Measurements from ENCODE around the gene SSTR3.

The SSTR3 gene

DNA sequence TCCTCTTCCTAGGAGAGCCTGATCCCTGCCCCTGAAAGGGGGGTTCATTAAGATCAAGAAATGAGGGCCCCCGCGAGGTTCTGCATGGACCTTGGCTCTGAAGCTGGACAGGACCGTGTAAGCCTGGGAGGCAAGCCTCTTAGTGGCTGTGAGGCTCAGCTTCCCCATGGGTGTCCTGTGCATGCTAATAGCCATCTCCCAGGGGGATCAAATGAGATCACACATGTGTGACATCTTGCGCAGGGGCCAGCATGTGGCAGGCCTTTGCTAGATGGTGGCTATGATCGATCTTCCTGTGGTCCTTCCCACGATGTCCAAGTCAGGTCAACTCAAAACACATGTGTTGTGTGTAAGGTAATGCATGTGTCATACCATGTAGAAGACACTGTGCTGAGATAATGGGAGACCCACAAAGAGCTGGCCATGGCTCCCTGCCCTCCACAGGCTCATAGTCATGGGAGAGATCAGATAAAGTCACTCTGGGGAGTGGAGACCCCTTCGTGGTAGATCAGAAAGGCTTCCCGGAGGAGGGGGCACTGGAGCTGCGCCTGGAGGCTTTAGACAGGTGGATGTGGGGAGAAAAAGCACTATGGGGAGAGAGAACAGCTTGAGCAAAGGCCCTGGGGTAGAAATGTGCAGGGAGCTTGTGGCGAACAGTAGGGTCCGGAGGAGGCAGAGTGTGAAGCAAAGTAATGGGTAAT, 28.1 kb upstream of the SSTR3 start:
- H3K79me2 ChIP-seq (ENCODE audit: insufficient read depth, low read length), result peaks cover 8% of the 10 kb centered on the region; the same call in 1 of the 2 replicates
- H3K36me3 ChIP-seq (ENCODE audit: insufficient read depth, low read length), result peaks cover 62% of the 10 kb centered on the region
- no peaks in the 10 kb centered on the region for H3K9me3 ChIP-seq (ENCODE audit: low read length)
- H3F3A ChIP-seq (ENCODE audit: insufficient read depth, low read length), result 0 out of 2 replicates have a peak, but pooled peaks cover 3% of the 10 kb centered on the region
- no peaks in the 10 kb centered on the region for H3K27me3 ChIP-seq (ENCODE audit: insufficient read depth, low read length)
- H3K27ac ChIP-seq (ENCODE audit: low read depth, low read length, poor library complexity, severe bottlenecking), result no peak overlapping the region
- no peak overlapping the region for H2AFZ ChIP-seq (ENCODE audit: low read length)
- H4K20me1 ChIP-seq (ENCODE audit: insufficient read depth, low read length), result no peaks in the 10 kb centered on the region
- no peak overlapping the region for H3K9ac ChIP-seq (ENCODE audit: low read length)
- H3K4me3 ChIP-seq (ENCODE audit: low read depth, low read length, poor library complexity, severe bottlenecking), result no peak overlapping the region
- peaks cover 89% of the 10 kb centered on the region for H3K4me1 ChIP-seq (ENCODE audit: insufficient read depth, low read length, severe bottlenecking)
- TF ChIP-seq, protein P1, sequence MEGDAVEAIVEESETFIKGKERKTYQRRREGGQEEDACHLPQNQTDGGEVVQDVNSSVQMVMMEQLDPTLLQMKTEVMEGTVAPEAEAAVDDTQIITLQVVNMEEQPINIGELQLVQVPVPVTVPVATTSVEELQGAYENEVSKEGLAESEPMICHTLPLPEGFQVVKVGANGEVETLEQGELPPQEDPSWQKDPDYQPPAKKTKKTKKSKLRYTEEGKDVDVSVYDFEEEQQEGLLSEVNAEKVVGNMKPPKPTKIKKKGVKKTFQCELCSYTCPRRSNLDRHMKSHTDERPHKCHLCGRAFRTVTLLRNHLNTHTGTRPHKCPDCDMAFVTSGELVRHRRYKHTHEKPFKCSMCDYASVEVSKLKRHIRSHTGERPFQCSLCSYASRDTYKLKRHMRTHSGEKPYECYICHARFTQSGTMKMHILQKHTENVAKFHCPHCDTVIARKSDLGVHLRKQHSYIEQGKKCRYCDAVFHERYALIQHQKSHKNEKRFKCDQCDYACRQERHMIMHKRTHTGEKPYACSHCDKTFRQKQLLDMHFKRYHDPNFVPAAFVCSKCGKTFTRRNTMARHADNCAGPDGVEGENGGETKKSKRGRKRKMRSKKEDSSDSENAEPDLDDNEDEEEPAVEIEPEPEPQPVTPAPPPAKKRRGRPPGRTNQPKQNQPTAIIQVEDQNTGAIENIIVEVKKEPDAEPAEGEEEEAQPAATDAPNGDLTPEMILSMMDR (IDR thresholded peaks at IDR 0.05; ENCODE audit: low read length), result no peak
- TF ChIP-seq EZH2 (IDR thresholded peaks at IDR 0.05; ENCODE audit: borderline replicate concordance, low read length), result no peak
- no peak overlapping the region for H3K4me2 ChIP-seq (ENCODE audit: low read length)
- no peaks in the 10 kb centered on the region for H3K9me2 ChIP-seq (ENCODE audit: low read depth, low read length)

DNA sequence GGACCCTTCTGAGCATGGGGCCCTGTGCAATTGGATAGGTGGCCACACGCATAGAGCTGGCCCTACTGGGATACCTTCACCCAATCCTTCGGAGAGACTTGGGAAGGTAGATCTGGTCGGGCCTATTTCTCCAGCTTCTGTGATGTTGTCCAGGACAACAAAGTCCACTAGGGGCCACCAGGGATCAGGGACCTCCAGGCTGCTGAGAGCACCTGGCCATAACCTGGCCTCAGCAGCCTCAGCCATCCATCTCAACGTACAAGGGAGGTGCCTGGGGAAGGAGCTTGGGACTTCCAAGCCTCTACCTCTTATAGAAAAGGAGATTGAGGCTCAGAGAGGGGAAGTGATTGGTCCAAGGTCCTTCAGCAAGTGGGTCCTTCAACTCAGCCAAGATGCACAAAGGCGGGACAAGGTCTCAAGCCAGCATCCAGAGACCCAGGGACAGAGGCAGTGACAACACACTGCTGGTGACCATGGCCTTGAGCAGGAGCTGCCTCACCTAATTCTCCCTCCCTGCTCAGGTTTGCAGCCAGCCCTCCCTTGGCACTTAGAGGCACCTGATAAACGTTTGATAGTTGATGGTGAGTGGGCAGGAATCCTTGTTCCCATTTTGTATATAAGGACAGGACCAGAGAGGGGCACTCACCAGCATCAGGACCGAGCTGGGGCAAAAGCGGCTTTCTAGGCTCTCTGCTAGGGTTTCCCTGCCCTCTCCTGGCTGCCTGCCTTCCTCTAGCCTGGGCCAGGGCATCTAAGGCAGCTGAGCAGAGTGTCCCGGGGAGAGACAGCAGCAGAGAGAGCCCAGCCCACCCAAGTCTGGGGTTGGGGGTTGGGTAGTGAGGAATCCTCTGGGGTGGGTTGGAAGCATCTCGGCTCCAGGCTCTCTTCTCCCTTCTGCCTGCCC, 27.3 kb upstream of the SSTR3 start:
- Histone ChIP-seq H3K79me2 (ENCODE audit: insufficient read depth, low read length) (peaks cover 8% of the 10 kb centered on the region; the same call in 1 of the 2 replicates), H3K4me3 (ENCODE audit: low read depth, low read length, poor library complexity, severe bottlenecking) (no peak overlapping the region), H3K27me3 (ENCODE audit: insufficient read depth, low read length) (no peaks in the 10 kb centered on the region)

More for the DNA sequence above, 27.3 kb upstream of the SSTR3 start:
- Histone ChIP-seq H3K36me3 (ENCODE audit: insufficient read depth, low read length) (peaks cover 67% of the 10 kb centered on the region), H3F3A (ENCODE audit: insufficient read depth, low read length) (no peaks in the 10 kb centered on the region), H3K9me2 (ENCODE audit: low read depth, low read length) (no peaks in the 10 kb centered on the region), H3K27ac (ENCODE audit: low read depth, low read length, poor library complexity, severe bottlenecking) (peak overlapping the region; percentile 42), H3K9ac (ENCODE audit: low read length) (no peak overlapping the region; the same call in 1 of the 2 replicates), H3K4me2 (ENCODE audit: low read length) (no peak overlapping the region), H3K9me3 (ENCODE audit: low read length) (no peaks in the 10 kb centered on the region), H4K20me1 (ENCODE audit: insufficient read depth, low read length) (no peaks in the 10 kb centered on the region), H2AFZ (ENCODE audit: low read length) (no peak overlapping the region), H3K4me1 (ENCODE audit: insufficient read depth, low read length, severe bottlenecking) (peaks cover 89% of the 10 kb centered on the region)
- TF ChIP-seq EZH2 (IDR thresholded peaks at IDR 0.05; ENCODE audit: borderline replicate concordance, low read length), result no peak
- TF ChIP-seq, protein P1 (IDR thresholded peaks at IDR 0.05; ENCODE audit: low read length), result no peak
